ENCODE results near the gene IRS2. TPM values are rescaled to one million over a fixed set of nuclear protein-coding genes. Genes with fewer than 3 reads are reported as not detected.

Gene IRS2
- total RNA-seq, 1 experiment from 2014 or later: 9.2 TPM

DNA sequence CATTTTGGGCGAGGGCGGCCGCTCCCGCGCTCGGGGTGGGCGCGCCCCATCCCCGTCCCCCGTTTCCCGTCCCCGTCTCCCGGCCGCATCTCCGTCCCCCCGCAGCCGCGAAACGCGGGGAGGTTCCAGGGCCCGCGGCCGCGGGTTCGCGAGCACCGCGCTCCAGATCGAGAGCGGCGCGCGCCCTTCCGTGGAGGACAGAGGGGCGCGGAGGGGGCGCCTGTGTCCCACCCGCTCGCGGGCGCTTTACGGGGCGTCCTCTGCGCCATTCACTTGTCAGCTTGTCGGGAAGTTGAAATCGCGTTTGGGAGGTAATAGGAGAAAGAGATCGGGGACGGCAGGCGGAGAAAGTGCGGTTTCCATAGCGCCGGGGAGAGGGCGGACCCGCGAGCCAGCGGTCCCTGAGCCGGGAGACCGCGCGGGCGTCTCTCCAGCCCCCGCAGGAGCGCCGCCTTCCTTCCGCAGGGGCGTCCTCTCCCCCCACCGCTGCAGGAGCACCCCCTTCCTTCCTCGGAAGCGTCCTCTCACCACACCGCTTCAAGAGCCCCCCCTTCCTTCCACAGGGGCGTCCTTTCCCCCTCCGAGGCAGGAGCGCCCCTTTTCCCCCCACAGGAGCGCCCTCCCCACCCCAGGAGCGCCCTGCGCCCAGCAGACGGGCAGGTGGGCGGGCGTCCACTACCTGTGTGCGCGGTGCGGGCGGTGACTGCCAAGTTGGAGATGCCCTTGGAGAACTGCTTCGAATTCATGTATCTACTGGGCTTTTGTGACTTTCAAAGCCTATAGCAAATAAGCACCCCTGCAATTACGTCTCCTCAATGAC, 962 bp upstream of the IRS2 start:
- RAD21 ChIA-PET (ENCODE audit: low non-redundant PET in 1 of 2, low total read pairs in 2 of 2, uncharacterized antibody in 2 of 2, unreplicated experiment in 2 of 2): no interaction called here
- H3K9me2 ChIP-seq (ENCODE audit: insufficient read depth): no peaks in the 10 kb centered on the region
- peak overlapping the region; percentile 96 for H3K4me2 ChIP-seq (ENCODE audit: low read length)
- H3K4me1 ChIP-seq (ENCODE audit: control insufficient read depth in 1 of 2, insufficient read depth in 2 of 2, low read length in 2 of 2): peaks cover 0 to 21% of the 10 kb centered on the region in 2 experiments; a peak in 3 of 4 replicates
- intact Hi-C loops (cut with micrococcal nuclease): loop anchor here (2.0 kb wide), 2 partner anchors 513 to 827 kb away; no protein-coding TSS in a partner anchor
- H3K27me3 ChIP-seq (ENCODE audit: insufficient read depth, low read length): no peaks in the 10 kb centered on the region
- POLR2A ChIA-PET: interaction anchor here (0.6 kb wide), 1 partner anchor 632 kb away, joined by 3 read pairs; no protein-coding TSS in a partner anchor
- no peaks in the 10 kb centered on the region for H3K9me3 ChIP-seq (ENCODE audit: control insufficient read depth in 1 of 2, insufficient read depth in 1 of 2, low read depth in 1 of 2, low read length in 2 of 2)
- no peaks in the 10 kb centered on the region for H4K20me1 ChIP-seq (ENCODE audit: insufficient read depth)
- peak overlapping the region; percentile 55 to 70 for H3K4me3 ChIP-seq (replicated peaks in 1 of 2; ENCODE audit: low read depth in 1 of 2, low read length in 2 of 2)
- H3K27ac ChIP-seq (ENCODE audit: low read depth, low read length): peak overlapping the region; percentile 73
- no peaks in the 10 kb centered on the region for H3K36me3 ChIP-seq (ENCODE audit: control insufficient read depth in 1 of 2, insufficient read depth in 2 of 2, low read length in 2 of 2)
- TF ChIP-seq EZH2phosphoT487 (IDR thresholded peaks at IDR 0.05; ENCODE audit: borderline replicate concordance): no peak
- TF ChIP-seq FOSL1 (IDR thresholded peaks at IDR 0.05; ENCODE audit: low read depth): no peak
- TF ChIP-seq, protein P1, sequence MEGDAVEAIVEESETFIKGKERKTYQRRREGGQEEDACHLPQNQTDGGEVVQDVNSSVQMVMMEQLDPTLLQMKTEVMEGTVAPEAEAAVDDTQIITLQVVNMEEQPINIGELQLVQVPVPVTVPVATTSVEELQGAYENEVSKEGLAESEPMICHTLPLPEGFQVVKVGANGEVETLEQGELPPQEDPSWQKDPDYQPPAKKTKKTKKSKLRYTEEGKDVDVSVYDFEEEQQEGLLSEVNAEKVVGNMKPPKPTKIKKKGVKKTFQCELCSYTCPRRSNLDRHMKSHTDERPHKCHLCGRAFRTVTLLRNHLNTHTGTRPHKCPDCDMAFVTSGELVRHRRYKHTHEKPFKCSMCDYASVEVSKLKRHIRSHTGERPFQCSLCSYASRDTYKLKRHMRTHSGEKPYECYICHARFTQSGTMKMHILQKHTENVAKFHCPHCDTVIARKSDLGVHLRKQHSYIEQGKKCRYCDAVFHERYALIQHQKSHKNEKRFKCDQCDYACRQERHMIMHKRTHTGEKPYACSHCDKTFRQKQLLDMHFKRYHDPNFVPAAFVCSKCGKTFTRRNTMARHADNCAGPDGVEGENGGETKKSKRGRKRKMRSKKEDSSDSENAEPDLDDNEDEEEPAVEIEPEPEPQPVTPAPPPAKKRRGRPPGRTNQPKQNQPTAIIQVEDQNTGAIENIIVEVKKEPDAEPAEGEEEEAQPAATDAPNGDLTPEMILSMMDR (IDR thresholded peaks at IDR 0.05 in 2 of 3, conservative IDR thresholded peaks at IDR 0.05 in 1 of 3; ENCODE audit: borderline replicate concordance in 1 of 3, insufficient read depth in 1 of 3, low read depth in 2 of 3, low read length in 2 of 3): no peak
- peak; percentile 19; the same call in 1 of the 2 replicates for TF ChIP-seq ZFX (IDR thresholded peaks at IDR 0.05)
- peak; percentile 38; the same call in 1 of the 2 replicates for TF ChIP-seq POLR2AphosphoS5 (IDR thresholded peaks at IDR 0.05; ENCODE audit: low read depth, low read length)
- TF ChIP-seq SRF (IDR thresholded peaks at IDR 0.05; ENCODE audit: low read depth): no peak
- no peak for TF ChIP-seq POLR2A (IDR thresholded peaks at IDR 0.05; ENCODE audit: borderline replicate concordance, extremely low read depth, insufficient read depth, insufficient read length)
- TF ChIP-seq, protein P2, sequence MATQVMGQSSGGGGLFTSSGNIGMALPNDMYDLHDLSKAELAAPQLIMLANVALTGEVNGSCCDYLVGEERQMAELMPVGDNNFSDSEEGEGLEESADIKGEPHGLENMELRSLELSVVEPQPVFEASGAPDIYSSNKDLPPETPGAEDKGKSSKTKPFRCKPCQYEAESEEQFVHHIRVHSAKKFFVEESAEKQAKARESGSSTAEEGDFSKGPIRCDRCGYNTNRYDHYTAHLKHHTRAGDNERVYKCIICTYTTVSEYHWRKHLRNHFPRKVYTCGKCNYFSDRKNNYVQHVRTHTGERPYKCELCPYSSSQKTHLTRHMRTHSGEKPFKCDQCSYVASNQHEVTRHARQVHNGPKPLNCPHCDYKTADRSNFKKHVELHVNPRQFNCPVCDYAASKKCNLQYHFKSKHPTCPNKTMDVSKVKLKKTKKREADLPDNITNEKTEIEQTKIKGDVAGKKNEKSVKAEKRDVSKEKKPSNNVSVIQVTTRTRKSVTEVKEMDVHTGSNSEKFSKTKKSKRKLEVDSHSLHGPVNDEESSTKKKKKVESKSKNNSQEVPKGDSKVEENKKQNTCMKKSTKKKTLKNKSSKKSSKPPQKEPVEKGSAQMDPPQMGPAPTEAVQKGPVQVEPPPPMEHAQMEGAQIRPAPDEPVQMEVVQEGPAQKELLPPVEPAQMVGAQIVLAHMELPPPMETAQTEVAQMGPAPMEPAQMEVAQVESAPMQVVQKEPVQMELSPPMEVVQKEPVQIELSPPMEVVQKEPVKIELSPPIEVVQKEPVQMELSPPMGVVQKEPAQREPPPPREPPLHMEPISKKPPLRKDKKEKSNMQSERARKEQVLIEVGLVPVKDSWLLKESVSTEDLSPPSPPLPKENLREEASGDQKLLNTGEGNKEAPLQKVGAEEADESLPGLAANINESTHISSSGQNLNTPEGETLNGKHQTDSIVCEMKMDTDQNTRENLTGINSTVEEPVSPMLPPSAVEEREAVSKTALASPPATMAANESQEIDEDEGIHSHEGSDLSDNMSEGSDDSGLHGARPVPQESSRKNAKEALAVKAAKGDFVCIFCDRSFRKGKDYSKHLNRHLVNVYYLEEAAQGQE (IDR thresholded peaks at IDR 0.05; ENCODE audit: low read depth): no peak
- no peak for TF ChIP-seq SP1 (IDR thresholded peaks at IDR 0.05; ENCODE audit: low read depth)
- no peak for TF ChIP-seq CEBPB (IDR thresholded peaks at IDR 0.05; ENCODE audit: low read depth)
- no peak for TF ChIP-seq RAD21 (IDR thresholded peaks at IDR 0.05; ENCODE audit: low read depth)
- 0 out of 2 replicates have a peak, but pooled peaks have one; percentile 53 for TF ChIP-seq EGR1 (IDR thresholded peaks at IDR 0.05; ENCODE audit: low read depth)
- no peak for TF ChIP-seq CBX3 (IDR thresholded peaks at IDR 0.05; ENCODE audit: low read depth)
- TF ChIP-seq, protein P3, sequence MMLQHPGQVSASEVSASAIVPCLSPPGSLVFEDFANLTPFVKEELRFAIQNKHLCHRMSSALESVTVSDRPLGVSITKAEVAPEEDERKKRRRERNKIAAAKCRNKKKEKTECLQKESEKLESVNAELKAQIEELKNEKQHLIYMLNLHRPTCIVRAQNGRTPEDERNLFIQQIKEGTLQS (IDR thresholded peaks at IDR 0.05): no peak
- no peak for TF ChIP-seq ELF1 (IDR thresholded peaks at IDR 0.05; ENCODE audit: borderline replicate concordance, low read depth)
- TF ChIP-seq, protein P4, sequence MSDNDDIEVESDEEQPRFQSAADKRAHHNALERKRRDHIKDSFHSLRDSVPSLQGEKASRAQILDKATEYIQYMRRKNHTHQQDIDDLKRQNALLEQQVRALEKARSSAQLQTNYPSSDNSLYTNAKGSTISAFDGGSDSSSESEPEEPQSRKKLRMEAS (IDR thresholded peaks at IDR 0.05): no peak
- no peak for TF ChIP-seq YY1 (IDR thresholded peaks at IDR 0.05; ENCODE audit: extremely low read depth, insufficient replicate concordance, low read depth, low read length)
- H3K79me2 ChIP-seq (ENCODE audit: insufficient read depth, low read length): no peaks in the 10 kb centered on the region; the same call in 1 of the 2 replicates
- BruUV-seq (replicated peaks): no TSS peak
- H2AFZ ChIP-seq (ENCODE audit: low read depth, low read length, poor library complexity, severe bottlenecking): no peak overlapping the region
- peak overlapping the region; percentile 68 for H3K9ac ChIP-seq (ENCODE audit: low read length)
- CTCF ChIA-PET: no interaction called here
- peak; percentile 18 for ATAC-seq
- no peak for DNase-seq (ENCODE audit: low read depth, low spot score)
